GM08714 (cell line): ENCODE results near the gene POMC.
"Not testable (repeated sequence)": the region's sequence is repeated elsewhere in the genome, so short reads cannot be mapped to it uniquely, and the experiment has no call there.

ENCODE experiments used
- H3K4me3 ChIP-seq: fragments of 200-500 bp; sonication (Bioruptor generic); 2 replicates; pipeline ENCODE4 v1.5.1; 2014; ENCODE audit warnings: mild to moderate bottlenecking, low read length, inconsistent platforms
- ZNF274 ChIP-seq: IDR thresholded peaks from 2 replicates; pipeline ENCODE4 v1.6.1; 2012; ENCODE audit warnings: mild to moderate bottlenecking, low read depth, low read length

POMC gene

DNA sequence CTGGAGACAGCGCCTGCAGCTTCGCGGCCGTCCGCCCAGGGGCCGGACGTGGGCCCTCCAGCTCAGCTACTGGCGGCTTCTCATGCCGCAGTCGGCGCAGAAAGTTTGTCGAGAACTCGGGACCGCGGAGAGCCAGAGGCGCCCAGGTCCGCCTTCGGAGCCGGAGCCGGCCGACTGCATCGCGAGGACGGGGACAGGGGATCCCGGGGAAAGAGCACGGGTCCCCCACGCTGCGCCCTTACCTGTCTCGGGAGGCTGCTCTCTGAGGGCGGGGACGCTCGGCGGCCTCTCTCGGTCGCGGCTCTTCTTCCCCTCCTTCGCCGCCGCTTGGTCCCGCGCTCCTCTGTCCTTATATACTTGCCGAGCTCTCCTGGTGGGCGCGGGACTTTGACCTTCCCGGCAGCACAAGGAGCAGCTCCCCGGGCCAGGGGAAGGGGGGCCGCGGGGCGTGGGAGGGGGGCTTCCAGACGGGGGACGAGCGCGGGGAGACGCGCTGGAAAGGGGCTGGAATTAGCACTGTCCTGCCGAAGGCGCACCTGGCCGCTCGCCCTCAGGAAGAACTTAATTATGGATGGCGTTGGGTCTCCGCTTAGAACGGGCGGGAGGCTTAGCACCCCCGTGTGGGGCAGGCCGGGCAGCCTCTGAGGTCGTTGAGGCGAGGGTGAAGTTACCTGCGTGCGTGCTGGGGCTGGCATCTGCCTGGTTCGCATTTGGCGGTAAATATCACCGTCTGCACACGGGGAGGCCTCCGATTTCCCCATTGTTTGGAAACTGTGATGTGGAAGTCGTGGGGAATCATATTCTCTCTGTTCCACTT lies at the start of gene POMC:
Gene POMC (minus strand): TSS at position 325 of the 817 bp plus-strand sequence. CDS start 3,808 bp downstream, outside the sequence.
- H3K4me3 ChIP-seq = peak within 1 kb of the TSS; percentile 49; the same call in 1 of the 2 replicates
- no peak for TF ChIP-seq ZNF274

DNA sequence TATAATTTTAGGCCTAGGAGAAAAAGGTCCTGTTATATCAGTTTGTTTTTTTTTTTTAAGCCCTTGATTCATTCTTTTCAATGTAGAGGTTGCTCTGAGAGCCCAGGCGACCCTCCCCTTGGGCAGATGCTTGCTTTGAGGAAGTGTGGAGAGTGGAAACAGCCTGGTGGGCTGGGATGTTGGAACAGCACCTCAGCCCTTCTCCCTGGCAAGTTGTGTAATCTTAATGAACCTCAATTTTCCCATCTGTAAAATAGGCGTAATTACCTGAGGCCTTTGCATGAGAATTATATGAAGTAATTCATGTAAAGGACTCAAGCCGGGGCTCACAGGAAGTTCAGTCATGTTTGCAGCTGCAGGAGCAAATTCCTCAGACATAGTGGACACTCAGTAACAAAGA lies 49.7 kb upstream of the POMC start:
- H3K4me3 ChIP-seq = no peak overlapping the region
- no peak for TF ChIP-seq ZNF274

- peak overlapping the region; percentile 68; the same call in 1 of the 2 replicates for H3K4me3 ChIP-seq
- TF ChIP-seq ZNF274 = no peak
Measured at GRCh38 chr2:25215948-25216679, 47.7 kb upstream of the POMC start.

DNA sequence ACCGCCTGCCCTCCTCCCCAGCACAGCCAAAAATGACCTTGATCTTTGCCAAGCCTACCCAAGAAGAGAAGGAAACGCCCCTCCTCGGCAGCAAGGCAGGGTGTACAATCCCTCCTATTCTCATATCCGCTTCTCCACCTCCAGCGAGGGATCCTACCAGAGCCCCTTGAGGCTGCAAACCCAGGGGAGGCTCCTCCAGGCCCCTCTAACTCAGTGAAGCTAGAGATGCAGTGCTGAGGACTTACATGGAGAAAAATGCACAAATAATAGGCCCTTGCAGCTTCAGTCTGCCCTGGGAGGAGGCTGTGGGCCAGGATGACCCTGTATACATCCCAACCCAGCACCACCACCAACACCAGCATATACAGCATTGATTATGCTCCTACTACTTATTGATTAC lies 46.9 kb upstream of the POMC start:
- no peak for TF ChIP-seq ZNF274
- no peak overlapping the region; the same call in 1 of the 2 replicates for H3K4me3 ChIP-seq

GRCh38 chr2:25213229-25213628 lies 44.8 kb upstream of the POMC start:
- no peak overlapping the region for H3K4me3 ChIP-seq
- no peak for TF ChIP-seq ZNF274

DNA sequence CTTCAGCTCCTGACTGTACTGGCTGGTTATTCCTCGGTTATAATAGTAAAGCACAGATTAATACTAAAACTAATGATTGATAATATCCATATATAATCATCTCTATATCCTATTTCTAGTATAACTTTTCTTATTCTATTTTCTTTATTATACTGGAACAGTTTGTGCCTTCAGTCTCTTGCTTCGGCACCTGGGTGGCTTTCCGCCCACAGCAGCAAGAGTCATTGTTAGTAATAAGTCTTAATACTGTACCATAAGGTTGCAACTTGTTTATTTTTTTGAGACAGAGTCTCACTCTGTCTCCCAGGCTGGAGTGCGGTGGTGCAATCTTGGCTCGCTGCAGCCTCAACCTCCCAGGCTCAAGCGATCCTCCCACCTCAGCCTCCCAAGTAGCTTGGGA lies 42.5 kb upstream of the POMC start:
- H3K4me3 ChIP-seq = not testable (repeated sequence)

- H3K4me3 ChIP-seq = no peak overlapping the region
- TF ChIP-seq ZNF274 = no peak
Measured at GRCh38 chr2:25207078-25207545, 38.7 kb upstream of the POMC start.

DNA sequence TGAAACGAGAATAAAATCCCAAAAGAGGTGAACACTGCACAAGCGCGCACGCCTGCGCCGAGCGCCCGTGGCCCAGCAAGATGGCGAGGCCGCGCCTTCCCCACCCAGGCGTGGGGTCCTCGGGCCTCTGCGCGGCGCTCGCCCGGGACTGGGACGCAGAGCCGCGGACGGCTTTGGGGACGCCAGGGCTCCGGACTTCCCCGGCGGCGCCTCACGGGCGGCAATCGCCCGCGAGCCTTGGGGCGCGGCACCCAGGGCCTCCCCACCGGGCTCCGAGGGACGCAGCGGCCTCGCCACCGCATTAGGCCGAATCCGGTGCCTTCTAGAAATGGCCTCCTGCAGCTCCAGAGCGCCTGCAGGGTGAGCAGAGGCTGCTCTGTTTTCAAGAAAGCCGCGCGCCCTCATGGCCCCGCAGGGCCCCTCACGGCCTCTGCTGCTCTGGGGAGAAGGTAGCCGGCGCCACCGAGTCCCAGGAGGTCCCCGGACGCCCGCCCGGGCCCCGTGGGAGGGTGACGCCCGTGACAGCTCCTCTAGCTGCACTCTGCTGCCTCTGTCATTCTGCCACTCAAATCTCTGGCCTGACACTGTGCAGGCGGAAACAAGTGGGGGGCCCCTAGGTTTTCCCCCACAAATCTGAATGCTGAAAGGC lies 35.9 kb upstream of the POMC start:
- peak overlapping the region; percentile 24; the same call in 1 of the 2 replicates for H3K4me3 ChIP-seq
- TF ChIP-seq ZNF274 = no peak

- H3K4me3 ChIP-seq = no peak overlapping the region
- TF ChIP-seq ZNF274 = no peak
Measured at GRCh38 chr2:25202275-25202674, 33.9 kb upstream of the POMC start.

GRCh38 chr2:25201794-25202193 lies 33.4 kb upstream of the POMC start:
- no peak overlapping the region for H3K4me3 ChIP-seq
- no peak for TF ChIP-seq ZNF274

GRCh38 chr2:25201265-25201664 lies 32.9 kb upstream of the POMC start:
- H3K4me3 ChIP-seq = no peak overlapping the region
- TF ChIP-seq ZNF274 = no peak

DNA sequence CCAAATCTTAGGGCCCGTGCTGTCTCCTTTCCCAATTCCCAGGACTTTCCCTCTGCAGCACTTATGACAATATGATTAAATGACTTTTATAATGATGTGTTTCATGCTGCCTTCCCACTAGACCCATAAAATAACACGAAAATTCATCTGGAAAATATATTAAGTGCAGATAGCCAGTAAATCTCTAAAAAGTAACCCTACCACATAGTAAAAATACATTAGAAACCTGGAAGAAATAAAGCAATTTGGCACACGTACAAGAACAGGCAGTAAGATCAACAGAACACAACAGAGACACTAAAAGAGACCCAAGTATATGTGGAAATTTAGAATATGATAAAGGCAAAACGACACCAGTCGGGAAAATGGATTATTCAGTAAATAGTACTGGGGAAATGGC lies 30.2 kb upstream of the POMC start:
- no peak for TF ChIP-seq ZNF274
- H3K4me3 ChIP-seq = no peak overlapping the region

DNA sequence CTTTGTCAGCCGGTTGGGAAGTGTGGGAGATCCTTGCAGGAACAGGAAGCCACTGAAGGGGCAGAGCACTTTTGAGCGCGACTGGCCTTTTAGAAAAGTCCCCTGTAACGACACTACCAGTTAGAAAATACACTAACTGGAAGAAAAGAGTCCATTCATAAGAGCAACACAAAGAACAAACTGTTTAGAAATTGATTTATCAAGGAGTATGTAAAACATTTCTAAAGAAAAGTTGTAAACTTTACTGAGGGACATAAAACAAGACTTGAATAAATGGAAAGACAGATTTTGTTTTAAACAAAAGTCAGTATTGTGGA lies 29.8 kb upstream of the POMC start:
- H3K4me3 ChIP-seq = no peak overlapping the region
- no peak for TF ChIP-seq ZNF274

GRCh38 chr2:25197336-25198208 lies 29.2 kb upstream of the POMC start:
- H3K4me3 ChIP-seq = no peak overlapping the region
- no peak for TF ChIP-seq ZNF274
